Transverse colon (tissue), 4 donors: Measurements from ENCODE around the gene TIAM1. TPM values are rescaled to one million over a fixed set of nuclear protein-coding genes. Genes with fewer than 3 reads are reported as not detected.

ENCODE experiments used
- DNase-seq: peaks from one replicate; pipeline ENCODE4 v3.0.0-alpha.2; 2019
- H3K27ac ChIP-seq, 4 donors: fragments of 200-600 bp; sonication (generic); 2 replicates each; pipeline ENCODE4 v1.5.1; 2016 to 2018; ENCODE audit warnings: inconsistent platforms in 4 of 4
- H3K27me3 ChIP-seq: fragments of 200-600 bp; sonication (generic); 2 replicates; pipeline ENCODE4 v1.5.1; 2017; ENCODE audit warnings: inconsistent platforms
- H3K36me3 ChIP-seq, 4 donors: fragments of 200-600 bp; sonication (generic); 2 replicates each; pipeline ENCODE4 v1.5.1; 2017 to 2019; ENCODE audit warnings: inconsistent platforms in 4 of 4
- H3K4me1 ChIP-seq, 4 donors: fragments of 200-600 bp; sonication (generic); 2 replicates each; pipeline ENCODE4 v1.5.1; 2017 to 2020; ENCODE audit warnings: inconsistent platforms in 4 of 4
- H3K4me3 ChIP-seq, 4 donors: fragments of 200-600 bp; sonication (generic); 1 replicate in 1 of 4; 2 replicates in 3 of 4; pipeline versions ENCODE4 v1.5.1 to v1.6.1; 2017 to 2019; ENCODE audit warnings: inconsistent platforms in 4 of 4
- H3K9me3 ChIP-seq, 2 donors: fragments of 200-600 bp; sonication (generic); 2 replicates each; pipeline ENCODE4 v1.5.1; 2017 to 2019; ENCODE audit warnings: inconsistent platforms in 2 of 2
- CTCF ChIP-seq, 5 experiments: fragments of 200-600 bp in 3 of 5; fragments of 450-650 bp in 2 of 5; sonication (generic) in 3 of 5; IDR thresholded peaks; 1 replicate in 2 of 5; 2 replicates in 3 of 5; pipeline ENCODE4 v1.5.1; 2016 to 2017; ENCODE audit warnings: antibody characterized with exemption in 5 of 5, inconsistent platforms in 3 of 5, mild to moderate bottlenecking in 2 of 5, moderate library complexity in 1 of 5
- EP300 ChIP-seq: sonication (generic); formaldehyde crosslinking; IDR thresholded peaks from one replicate; pipeline ENCODE4 v1.6.1; 2017; ENCODE audit warnings: antibody characterized with exemption, low read depth
- POLR2A ChIP-seq: fragments of 450-650 bp; IDR thresholded peaks from one replicate; pipeline ENCODE4 v1.6.1; 2016; ENCODE audit warnings: antibody characterized with exemption, mild to moderate bottlenecking, moderate library complexity
- POLR2AphosphoS5 ChIP-seq, 3 donors: sonication (generic); formaldehyde crosslinking; IDR thresholded peaks; one replicate each; pipeline ENCODE4 v1.6.1; 2016; ENCODE audit warnings: antibody characterized with exemption in 3 of 3
- WGBS, 2 donors: methylation state at CpG; one replicate each; pipeline ENCODE4 v1.1.5; 2018; ENCODE audit warnings: low coverage in 1 of 2; 5-methylcytosine and 5-hydroxymethylcytosine counted together
- in situ Hi-C, 4 donors: fragments of 200-750 bp; cut with MboI; loops; one replicate each; pipeline versions ENCODE4 v1.15.0 to v1.15.1; 2017; ENCODE audit warnings: low sequenced_read_pairs in 3 of 4, low pct_ligation_motif_present in 1 of 4, low pct_unique_long_range_greater_than_20kb in 1 of 4
- intact Hi-C: fragments of 100-400 bp; cut with DNase I; formaldehyde crosslinking; loops from one replicate; pipeline ENCODE4 v1.15.1; 2023; ENCODE audit warnings: low total_unique reads
- total RNA-seq, 4 donors: library from RNA; depleted of rRNA; stranded (reverse); fragments of >200 nt; gene quantifications; one replicate each; pipeline ENCODE4 v1.1.0, GENCODE V29; 2016

Gene TIAM1
- 10 to 100 TPM in 1 of 4 donors, 1 to 10 TPM in 3; 4.5 to 18.9 (median 6.5) TPM for total RNA-seq

GRCh38 chr21:31343680-31344480 is at the start of gene TIAM1:
Gene TIAM1 (minus strand): TSS chr21:31344261. CDS start chr21:31266972, 77,289 bp downstream.
- peak within 1 kb of the TSS in 2 of 4 donors; percentile 8 to 27 for H3K27ac ChIP-seq
- TF ChIP-seq CTCF (IDR thresholded peaks at IDR 0.05) (no peak), POLR2AphosphoS5 (IDR thresholded peaks at IDR 0.05) (peak in 1 of 3 donors; percentile 36)
- no peaks in the 10 kb centered on the region for H3K36me3 ChIP-seq
- 4% methylated on average over 49 of the region's 49 CpGs; no CpG with 5 or more reads in 1 of the 2 donors for WGBS, 2 donors
- DNase-seq, result peak; percentile 36
- H3K4me1 ChIP-seq, result peaks cover 0 to 11% (median 5%) of the 10 kb centered on the region in 4 donors
- no peaks in the 10 kb centered on the region for H3K9me3 ChIP-seq
- H3K27me3 ChIP-seq, result peaks cover 30% of the 10 kb centered on the region
- H3K4me3 ChIP-seq, result peak within 1 kb of the TSS in 3 of 4 donors; percentile 10 to 44 (median 27)
- intact Hi-C loops (no loop called here), in situ Hi-C loops (loop anchor here in 1 of 4 donors (25.0 kb wide), 1 partner anchor 243 kb away; no protein-coding TSS in a partner anchor)

GRCh38 chr21:31387560-31388186 is 43.6 kb upstream of the TIAM1 start:
- H3K9me3 ChIP-seq, result no peaks in the 10 kb centered on the region
- no peak overlapping the region for H3K27ac ChIP-seq
- in situ Hi-C loops (no loop called here), intact Hi-C loops (no loop called here)
- no peaks in the 10 kb centered on the region for H3K4me1 ChIP-seq
- no peaks in the 10 kb centered on the region for H3K36me3 ChIP-seq
- H3K27me3 ChIP-seq, result no peaks in the 10 kb centered on the region
- no peak for DNase-seq
- TF ChIP-seq EP300, result no peak
- no peak for TF ChIP-seq POLR2AphosphoS5 (IDR thresholded peaks at IDR 0.05)
- no peak for TF ChIP-seq POLR2A
- no peak for TF ChIP-seq CTCF (IDR thresholded peaks at IDR 0.05)
- WGBS, 2 donors, result 86 to 100% methylated on average over 3 to 20 of the region's 20 CpGs
- no peak overlapping the region for H3K4me3 ChIP-seq

- intact Hi-C loops, result no loop called here
- Histone ChIP-seq H3K9me3 (no peaks in the 10 kb centered on the region), H3K36me3 (no peaks in the 10 kb centered on the region), H3K4me1 (no peaks in the 10 kb centered on the region), H3K4me3 (no peak overlapping the region), H3K27me3 (no peaks in the 10 kb centered on the region), H3K27ac (no peak overlapping the region)
- DNase-seq, result no peak
- TF ChIP-seq POLR2AphosphoS5 (IDR thresholded peaks at IDR 0.05), result no peak
- no peak for TF ChIP-seq EP300
- no peak for TF ChIP-seq POLR2A
- TF ChIP-seq CTCF (IDR thresholded peaks at IDR 0.05), result no peak
- WGBS, 2 donors, result 85 to 100% methylated on average over 1 to 2 of the region's 5 CpGs
- in situ Hi-C loops, result no loop called here
These were observed 41.9 kb upstream of the TIAM1 start for GRCh38 chr21:31386006-31386405.

GRCh38 chr21:31383770-31384169 is 39.7 kb upstream of the TIAM1 start:
- H3K9me3 ChIP-seq, result no peaks in the 10 kb centered on the region
- no peaks in the 10 kb centered on the region for H3K27me3 ChIP-seq
- 87 to 96% methylated on average over 5 to 8 of the region's 8 CpGs for WGBS, 2 donors
- in situ Hi-C loops (no loop called here), intact Hi-C loops (no loop called here)
- no peaks in the 10 kb centered on the region for H3K4me1 ChIP-seq
- no peak overlapping the region for H3K27ac ChIP-seq
- H3K36me3 ChIP-seq, result no peaks in the 10 kb centered on the region
- TF ChIP-seq EP300, result no peak
- no peak for DNase-seq
- H3K4me3 ChIP-seq, result no peak overlapping the region
